AG08396 (cell line): Measurements from ENCODE around the gene HKDC1.
"Not testable (repeated sequence)": the region's sequence is repeated elsewhere in the genome, so short reads cannot be mapped to it uniquely, and the experiment has no call there.

Experiments used
- DNase-seq: peaks from one replicate; pipeline ENCODE4 v3.0.0; 2012; ENCODE audit warnings: low spot score, mixed read lengths

Gene HKDC1

GRCh38 chr10:69242852-69243212 lies 22.7 kb downstream of the HKDC1 start:
- DNase-seq: no peak

DNA sequence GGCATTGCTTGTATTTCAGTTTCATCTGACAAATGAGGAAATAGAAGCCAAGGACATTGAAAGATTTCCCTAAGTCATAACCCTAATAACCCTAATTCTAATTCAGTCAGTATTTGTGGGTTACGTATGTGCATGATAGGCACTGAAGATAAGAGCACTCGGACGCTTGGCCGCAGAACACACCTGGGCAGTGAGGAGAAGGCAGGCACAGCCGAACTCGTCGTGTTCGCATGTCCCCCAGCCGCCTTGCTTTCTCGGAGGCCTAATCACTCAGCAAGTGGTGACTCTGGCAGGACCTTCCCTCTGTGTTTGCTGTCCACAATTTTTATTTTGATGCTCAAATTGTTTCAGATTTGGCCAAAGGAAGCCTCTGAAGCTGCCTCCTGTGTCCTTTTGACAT lies 23.7 kb downstream of the HKDC1 start:
- DNase-seq: no peak

DNA sequence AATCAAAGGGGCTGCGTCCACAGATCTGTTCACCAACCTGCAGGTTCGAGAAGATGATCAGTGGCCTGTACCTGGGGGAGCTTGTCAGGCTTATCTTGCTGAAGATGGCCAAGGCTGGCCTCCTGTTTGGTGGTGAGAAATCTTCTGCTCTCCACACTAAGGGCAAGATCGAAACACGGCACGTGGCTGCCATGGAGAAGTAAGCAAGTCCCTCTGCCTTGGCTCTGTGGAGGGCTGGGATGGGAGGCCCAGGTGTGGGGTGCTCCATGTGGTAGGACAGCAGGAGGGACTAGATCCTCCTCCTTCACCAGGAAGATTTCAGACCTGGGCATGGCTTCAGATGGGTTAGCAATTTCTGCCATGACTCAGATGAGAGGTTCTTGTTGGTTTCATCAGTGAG lies 25.9 kb downstream of the HKDC1 start:
- no peak for DNase-seq

DNA sequence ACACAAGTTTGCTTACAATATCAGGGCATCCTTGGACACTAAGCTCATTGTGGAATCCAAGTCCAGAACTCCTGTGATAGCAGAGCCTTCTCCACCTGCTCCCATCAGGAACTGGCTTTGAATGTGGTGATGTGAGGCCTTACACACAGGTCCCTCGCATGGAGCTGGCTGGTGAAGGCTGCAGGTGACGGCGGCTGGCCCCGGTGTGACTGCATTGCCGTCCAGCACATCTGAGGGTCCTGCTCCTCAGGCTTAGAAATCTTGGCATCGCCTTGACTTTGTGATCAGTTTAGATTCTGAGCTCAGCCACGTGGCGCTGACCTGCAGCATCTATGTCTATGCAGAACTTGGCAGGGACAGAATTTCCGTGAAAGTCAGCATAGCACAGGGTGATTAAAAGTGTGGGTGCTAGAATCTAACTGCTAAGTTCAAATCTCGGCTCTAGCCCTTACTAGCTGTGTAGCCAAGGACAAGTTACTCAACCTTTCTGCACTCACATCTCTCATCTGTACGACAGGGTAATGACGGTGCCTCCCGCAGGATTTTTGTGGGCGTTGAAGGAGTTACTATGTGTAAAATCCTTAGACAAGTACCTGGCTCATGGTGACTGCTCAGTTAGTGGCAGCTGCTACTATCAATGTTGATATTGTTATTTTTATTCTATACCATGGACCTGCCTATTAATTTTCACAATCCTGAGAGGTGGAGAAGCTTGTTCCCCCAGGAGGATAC lies 26.6 kb downstream of the HKDC1 start:
- DNase-seq: no peak

DNA sequence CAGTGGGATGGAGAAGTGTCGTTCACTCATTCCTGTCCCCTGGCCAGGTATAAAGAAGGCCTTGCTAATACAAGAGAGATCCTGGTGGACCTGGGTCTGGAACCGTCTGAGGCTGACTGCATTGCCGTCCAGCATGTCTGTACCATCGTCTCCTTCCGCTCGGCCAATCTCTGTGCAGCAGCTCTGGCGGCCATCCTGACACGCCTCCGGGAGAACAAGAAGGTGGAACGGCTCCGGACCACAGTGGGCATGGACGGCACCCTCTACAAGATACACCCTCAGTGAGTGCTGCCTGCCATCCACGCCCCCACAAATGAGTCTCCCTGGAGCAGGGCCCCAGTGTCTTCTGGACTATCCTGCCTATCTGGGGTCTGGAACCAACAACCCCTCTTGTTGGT lies 27.2 kb downstream of the HKDC1 start:
- DNase-seq: no peak

DNA sequence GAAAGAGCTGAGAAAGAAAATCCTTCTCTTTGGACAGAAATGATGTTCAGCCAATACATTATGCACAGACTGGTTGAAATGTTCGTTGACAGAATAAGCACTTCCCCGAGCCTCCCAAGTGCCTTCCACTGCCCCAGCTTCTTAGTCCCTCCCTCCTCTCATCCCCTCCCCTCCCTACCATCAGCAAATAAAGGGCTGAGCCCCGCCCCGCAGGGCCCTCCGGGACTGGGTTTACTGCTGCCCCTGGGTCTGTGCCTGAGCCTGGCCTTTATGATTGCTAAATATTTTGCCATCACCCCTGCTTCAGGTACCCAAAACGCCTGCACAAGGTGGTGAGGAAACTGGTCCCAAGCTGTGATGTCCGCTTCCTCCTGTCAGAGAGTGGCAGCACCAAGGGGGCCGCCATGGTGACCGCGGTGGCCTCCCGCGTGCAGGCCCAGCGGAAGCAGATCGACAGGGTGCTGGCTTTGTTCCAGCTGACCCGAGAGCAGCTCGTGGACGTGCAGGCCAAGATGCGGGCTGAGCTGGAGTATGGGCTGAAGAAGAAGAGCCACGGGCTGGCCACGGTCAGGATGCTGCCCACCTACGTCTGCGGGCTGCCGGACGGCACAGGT lies 28.1 kb downstream of the HKDC1 start:
- no peak for DNase-seq

GRCh38 chr10:69250041-69250440 lies 29.9 kb downstream of the HKDC1 start:
- no peak for DNase-seq

GRCh38 chr10:69251417-69251816 lies 31.3 kb downstream of the HKDC1 start:
- DNase-seq: not testable (repeated sequence)

DNA sequence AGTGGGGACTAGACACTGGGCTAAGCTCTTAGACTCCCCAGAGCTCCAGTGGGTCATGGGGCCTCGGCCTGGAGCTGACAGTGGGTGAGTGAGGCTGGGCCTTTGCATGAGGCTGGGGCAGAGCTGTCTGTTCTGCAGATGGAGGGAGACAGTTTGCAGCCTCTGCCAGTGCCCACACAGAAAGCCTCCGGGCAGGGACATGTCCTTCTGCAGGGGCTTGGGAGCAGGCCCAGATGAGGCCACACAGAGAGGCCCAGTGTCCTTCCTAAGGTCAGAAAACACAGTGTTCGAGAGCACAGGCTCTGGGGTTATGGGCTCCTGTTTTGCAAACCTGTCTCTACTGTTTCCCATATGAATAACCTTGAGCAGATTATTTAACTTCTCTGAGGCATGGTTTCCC lies 33.0 kb downstream of the HKDC1 start:
- DNase-seq: no peak

DNA sequence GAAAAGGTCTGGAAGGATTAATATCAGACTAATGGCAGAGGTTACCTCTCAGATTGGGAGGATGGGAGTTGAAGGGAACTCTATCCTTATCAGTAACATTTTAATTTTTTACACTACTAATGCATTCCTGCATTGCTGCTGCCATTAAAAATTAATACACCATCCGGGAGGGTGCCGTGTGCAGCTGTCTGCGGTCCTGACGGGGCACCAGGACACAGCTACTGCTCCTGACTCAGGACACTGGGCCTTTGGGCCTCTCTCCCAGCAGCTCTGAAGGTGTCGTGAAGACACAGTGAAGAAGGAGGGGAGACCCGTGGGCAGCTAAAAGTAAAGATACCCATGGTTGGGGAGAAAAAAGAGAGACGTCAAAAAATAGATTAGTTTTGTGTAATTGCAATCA lies 34.7 kb downstream of the HKDC1 start:
- DNase-seq: no peak

- DNase-seq: no peak
Measured at GRCh38 chr10:69259547-69260243, 39.6 kb downstream of the HKDC1 start.

DNA sequence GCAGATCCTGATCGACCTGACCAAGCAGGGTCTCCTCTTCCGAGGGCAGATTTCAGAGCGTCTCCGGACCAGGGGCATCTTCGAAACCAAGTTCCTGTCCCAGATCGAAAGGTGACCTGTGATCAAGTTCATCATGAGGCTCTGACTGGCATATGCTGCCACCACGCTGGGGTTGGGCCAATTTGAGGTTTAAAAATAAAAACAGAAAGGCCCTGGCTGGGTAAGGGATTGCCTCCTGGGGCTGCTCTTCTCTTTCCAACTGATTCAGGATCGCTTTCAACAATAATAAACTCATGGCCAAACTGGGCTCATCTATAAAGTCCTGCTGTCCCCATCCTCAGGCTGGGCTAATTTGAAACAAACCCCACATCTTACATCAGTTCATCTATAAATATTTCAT lies 41.1 kb downstream of the HKDC1 start:
- DNase-seq: no peak

DNA sequence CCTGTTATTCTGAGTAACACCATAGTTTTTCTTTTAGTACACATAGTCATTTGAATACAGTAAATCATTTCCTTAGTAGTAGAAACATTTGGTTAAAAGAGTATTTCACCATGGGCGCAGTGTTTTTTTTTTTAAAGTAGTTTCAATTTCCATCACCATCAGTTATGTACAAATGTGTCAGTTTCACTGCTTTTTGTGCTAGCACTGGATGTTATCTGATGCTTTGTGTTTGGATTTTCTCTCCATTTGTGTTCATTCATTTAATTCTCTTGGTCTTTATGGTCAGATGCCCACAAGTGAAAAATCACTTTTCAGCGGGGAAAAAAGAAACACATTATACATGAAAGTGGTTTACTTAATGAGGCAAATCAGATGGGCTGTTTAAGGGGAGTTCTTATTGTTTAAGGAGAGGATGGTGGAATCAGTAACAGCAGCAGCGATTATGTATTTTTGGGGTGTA lies 42.2 kb downstream of the HKDC1 start:
- no peak for DNase-seq

GRCh38 chr10:69265521-69265920 lies 45.4 kb downstream of the HKDC1 start:
- no peak for DNase-seq

- no peak for DNase-seq
Measured at GRCh38 chr10:69268761-69269416, 48.8 kb downstream of the HKDC1 start.

DNA sequence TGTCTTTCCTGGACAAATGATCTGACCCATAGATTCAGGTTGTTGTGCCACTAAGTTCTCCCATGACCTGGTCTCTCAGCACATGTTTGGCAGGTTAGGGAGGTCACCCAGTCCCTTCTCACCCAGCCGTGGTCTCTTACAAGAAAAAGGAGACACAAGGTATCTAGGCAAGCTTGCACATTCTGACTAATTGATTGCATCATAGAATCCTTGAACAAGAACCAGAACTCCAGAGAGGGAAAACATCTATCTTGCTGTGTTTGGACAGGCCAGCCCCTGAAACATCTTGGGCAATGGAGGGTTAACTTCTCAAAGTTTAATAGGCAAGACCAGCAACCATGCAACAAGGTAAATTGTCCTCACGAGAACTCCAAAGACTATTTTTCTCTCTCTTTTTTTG lies 49.6 kb downstream of the HKDC1 start:
- DNase-seq: no peak

DNA sequence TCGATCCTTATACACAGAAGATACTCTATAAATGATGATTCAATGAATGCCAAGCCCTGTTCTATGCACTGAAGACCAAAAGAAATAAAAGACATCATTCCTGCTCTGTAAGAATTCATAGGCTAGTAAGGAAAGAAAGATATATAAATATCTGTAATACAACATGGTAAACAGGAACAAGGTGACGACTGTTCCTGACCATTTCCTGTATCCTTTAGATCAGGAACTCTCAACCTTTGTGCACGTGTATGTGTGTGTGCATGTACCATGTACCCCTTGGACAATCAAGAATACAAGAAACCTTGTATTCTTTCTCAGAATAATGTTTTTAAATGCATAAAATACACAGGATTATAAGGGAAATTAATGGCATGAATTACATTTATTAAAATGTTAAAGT lies 50.9 kb downstream of the HKDC1 start:
- DNase-seq: no peak

GRCh38 chr10:69272624-69273023 lies 52.5 kb downstream of the HKDC1 start:
- no peak for DNase-seq

GRCh38 chr10:69275444-69275843 lies 55.3 kb downstream of the HKDC1 start:
- DNase-seq: no peak

DNA sequence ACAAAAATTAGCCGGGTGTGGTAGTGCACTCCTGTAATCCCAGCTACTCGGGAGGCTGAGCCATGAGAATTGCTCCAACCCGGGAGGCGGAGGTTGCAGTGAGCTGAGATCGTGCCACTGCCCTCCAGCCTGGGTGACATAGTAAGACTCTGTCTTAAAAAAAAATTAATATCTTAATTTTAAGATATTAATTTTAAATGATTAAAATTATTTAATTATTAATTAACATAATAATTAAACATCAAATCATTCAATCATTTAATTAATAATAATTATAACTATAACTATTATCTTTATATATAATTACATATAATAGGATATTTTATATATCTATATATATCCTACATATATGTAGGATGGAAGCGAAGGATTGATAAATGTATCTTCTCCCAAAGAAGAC lies 56.4 kb downstream of the HKDC1 start:
- no peak for DNase-seq

DNA sequence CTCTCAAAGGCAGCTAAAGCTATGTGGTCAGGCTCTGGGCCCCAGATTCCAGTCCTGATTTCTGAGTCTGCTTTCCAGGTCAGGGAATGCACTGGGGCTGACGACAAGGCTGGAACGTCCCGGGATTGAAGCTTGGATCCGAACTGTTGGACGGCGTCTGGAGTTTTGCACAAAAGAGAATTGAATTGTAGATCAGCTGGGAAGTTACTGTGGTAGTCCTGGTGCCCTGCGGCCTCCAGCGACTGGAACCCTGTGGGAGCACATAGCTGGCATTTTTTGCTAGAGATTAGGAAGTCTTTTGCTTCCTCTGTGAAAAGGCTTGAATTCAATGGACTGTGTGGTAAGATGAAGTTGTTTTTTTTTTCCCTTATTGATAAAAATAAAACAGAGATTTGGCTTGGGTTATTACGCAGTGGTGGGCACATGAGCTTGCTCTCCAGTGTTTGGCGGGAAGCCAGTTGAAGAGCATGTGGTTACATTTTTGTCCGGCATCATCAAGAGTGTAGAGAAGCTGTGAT lies 58.4 kb downstream of the HKDC1 start, which contains the start of gene HK1:
HK1 (plus strand) TSS at position 51 of the 518 bp plus-strand sequence.
- no peak for DNase-seq

GRCh38 chr10:69279110-69279509 lies 59.0 kb downstream of the HKDC1 start:
- no peak for DNase-seq
